ENCODE data around the gene PRX.
"Not testable (repeated sequence)": the region's sequence is repeated elsewhere in the genome, so short reads cannot be mapped to it uniquely, and the experiment has no call there.

Gene PRX, protein sequence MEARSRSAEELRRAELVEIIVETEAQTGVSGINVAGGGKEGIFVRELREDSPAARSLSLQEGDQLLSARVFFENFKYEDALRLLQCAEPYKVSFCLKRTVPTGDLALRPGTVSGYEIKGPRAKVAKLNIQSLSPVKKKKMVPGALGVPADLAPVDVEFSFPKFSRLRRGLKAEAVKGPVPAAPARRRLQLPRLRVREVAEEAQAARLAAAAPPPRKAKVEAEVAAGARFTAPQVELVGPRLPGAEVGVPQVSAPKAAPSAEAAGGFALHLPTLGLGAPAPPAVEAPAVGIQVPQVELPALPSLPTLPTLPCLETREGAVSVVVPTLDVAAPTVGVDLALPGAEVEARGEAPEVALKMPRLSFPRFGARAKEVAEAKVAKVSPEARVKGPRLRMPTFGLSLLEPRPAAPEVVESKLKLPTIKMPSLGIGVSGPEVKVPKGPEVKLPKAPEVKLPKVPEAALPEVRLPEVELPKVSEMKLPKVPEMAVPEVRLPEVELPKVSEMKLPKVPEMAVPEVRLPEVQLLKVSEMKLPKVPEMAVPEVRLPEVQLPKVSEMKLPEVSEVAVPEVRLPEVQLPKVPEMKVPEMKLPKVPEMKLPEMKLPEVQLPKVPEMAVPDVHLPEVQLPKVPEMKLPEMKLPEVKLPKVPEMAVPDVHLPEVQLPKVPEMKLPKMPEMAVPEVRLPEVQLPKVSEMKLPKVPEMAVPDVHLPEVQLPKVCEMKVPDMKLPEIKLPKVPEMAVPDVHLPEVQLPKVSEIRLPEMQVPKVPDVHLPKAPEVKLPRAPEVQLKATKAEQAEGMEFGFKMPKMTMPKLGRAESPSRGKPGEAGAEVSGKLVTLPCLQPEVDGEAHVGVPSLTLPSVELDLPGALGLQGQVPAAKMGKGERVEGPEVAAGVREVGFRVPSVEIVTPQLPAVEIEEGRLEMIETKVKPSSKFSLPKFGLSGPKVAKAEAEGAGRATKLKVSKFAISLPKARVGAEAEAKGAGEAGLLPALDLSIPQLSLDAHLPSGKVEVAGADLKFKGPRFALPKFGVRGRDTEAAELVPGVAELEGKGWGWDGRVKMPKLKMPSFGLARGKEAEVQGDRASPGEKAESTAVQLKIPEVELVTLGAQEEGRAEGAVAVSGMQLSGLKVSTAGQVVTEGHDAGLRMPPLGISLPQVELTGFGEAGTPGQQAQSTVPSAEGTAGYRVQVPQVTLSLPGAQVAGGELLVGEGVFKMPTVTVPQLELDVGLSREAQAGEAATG (N-terminal part only)

DNA sequence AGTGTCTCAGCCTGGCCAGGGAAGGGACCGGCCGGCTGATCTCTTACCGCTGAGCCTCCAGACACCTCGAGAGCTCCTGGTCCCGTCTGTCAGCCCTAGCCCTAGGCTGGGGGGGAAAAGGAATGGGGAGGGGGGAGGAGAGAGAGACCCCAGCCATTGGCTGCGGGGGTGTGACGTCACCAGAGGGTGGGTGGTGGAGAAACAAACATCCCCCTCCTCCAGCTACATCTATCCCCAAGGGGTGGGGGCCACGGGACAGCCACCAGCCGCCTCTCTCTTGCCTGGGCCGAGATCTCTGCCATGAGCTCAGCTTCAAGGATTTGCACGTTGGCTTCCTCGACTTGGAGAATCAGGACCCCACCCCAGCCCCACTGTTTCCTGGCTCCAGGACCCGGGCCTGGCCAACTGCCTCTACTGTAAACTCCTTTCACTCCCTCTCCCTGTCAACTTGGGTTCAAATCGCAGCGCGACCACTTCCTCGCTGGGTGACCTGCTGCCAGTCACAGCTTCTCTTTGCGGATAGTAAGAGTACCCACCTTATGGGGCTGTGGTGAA lies at the start of gene PRX:
Gene PRX (minus strand): TSS at position 88 of the 555 bp plus-strand sequence. CDS start 5,446 bp downstream, outside the sequence.
- DNase-seq, result no peak

DNA sequence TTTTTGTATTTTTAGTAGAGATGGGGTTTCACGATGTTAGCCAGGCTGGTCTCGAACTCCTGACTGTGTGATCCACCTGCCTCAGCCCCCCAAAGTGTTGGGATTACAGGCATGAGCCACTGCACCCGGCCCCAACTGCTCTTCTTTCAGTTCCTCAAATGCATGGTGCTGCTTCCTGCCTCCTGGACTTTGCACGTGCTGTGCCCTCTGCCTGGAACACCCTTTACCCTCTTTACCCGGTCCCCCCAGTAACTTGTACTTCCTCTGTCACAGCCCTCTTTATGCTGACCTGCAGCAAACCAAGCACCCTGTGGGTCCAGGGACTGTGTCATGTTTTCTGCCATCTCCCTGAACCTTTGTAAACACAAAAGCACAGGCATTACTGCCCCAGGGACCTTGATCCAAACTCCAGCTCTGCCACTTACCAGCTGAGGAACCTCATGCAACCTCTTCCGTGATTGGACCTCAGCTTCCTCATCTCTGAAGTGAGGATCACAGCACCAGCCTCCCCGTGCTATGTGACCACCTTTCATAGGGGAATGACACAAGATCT lies 48.6 kb upstream of the PRX start:
- no peak for DNase-seq

DNA sequence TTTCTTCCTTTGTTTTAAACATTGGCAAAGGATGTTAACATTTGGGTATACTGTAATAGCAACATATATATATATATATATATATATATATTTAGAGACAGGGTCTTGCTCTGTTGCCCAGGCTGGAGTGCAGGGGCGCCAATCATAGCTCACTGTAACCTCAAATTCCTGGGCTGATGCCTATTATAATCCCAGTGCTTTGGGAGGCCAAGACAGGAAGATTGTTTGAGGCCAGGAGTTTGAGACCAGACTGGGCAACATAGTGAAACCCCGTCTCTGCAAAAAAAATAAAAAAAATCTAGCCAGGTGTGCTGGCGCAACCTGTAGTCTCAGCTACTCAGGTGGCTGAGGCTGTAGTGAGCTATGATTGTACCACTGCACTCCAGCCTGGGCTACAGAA lies 47.0 kb upstream of the PRX start:
- DNase-seq, result no peak

DNA sequence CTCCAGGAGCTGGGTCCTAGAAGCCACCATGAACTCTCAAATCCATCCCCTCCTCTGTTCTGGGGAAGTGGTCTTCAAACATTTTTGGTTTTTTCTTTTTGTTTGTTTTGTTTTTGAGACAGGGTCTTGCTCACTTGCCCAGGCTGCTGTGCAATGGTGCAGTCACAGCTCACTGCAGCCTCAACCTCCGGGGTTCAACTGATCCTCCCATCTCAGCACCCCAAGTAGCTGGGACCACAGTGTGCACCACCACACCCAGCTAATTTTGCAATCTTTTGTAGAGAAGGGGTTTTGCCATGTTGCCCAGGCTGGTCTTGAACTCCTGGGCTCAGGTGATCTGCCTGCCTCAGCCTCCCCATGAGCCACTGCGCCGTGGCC lies 45.4 kb upstream of the PRX start:
- no peak for DNase-seq

- no peak for DNase-seq
Observed at GRCh38 chr19:40457953-40458596, 44.9 kb upstream of the PRX start.

- DNase-seq, result no peak
Observed at GRCh38 chr19:40457048-40457447, 43.9 kb upstream of the PRX start.

GRCh38 chr19:40453943-40454342 lies 40.8 kb upstream of the PRX start:
- DNase-seq, result not testable (repeated sequence)

DNA sequence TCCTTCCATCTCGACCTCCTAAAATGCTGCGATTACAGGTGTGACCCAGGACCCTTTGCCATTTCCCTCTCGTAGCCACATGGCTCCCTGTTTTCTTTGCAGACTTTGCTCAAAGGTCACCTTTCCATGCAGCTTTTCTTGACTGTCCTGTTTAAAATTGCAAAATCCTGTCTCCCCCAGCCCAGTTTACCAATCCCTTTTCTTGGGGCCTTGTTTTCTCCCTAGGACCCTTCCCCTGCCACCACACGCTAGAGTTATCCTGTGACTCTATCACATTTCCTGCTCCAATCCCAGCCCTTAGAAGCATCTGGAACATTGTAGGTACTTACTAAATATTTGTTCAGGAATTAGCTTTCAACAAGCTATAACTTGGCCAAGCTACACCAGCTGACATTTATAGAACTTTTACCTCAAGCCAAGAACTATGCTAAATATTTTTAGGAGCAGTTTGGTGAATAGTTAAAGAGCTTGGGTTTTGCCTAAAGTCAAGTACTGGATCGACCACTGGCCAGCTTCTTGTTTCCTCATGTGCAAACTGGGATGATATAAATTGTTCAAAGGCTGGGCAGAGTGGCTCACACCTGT lies 40.1 kb upstream of the PRX start:
- no peak for DNase-seq

- no peak for DNase-seq
Observed at GRCh38 chr19:40452016-40452415, 38.8 kb upstream of the PRX start.

DNA sequence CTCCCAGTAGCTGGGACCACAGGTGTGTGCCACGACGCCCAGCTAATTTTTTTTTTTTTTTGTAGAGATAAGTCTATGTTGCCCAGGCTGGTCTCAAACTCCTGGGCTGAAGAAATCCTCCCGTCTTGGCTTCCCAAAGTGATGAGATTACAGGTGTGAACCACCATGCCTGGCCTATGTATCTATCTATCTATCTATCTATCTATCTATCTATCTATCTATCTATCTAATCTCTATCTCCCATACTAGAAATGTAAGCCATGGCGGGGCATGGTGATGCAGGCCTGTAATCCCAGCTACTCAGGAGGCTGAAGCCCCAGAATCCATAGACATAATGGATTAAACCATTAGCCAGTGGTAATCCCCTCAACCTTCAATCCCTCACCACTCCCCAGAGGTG lies 37.5 kb upstream of the PRX start:
- no peak for DNase-seq

GRCh38 chr19:40449506-40449905 lies 36.3 kb upstream of the PRX start:
- DNase-seq, result no peak

DNA sequence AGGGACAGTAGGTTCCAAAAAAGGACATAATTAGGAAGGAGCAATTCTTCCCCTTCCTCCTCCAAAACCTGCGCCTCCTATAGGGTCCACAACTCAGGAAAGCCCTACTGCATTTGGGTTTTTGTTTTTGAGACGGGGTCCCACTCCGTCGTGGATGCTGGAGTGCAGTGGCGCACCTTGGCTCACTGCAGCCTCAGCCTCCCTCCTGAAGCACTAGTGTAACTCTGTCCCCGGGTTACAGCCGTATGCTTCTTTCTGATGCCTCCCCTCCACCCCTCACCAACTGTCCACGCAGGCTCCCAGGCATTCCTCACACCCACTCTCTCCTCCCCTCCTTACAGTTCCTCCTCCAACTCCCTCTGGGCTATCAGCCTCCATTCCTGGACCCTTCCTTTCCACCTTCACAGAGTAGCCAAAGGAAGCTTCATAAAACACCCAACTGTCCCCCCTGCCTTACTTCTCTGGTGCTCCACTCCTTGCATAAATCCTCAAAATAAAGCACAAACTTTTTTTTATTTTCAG lies 33.1 kb upstream of the PRX start:
- no peak for DNase-seq

DNA sequence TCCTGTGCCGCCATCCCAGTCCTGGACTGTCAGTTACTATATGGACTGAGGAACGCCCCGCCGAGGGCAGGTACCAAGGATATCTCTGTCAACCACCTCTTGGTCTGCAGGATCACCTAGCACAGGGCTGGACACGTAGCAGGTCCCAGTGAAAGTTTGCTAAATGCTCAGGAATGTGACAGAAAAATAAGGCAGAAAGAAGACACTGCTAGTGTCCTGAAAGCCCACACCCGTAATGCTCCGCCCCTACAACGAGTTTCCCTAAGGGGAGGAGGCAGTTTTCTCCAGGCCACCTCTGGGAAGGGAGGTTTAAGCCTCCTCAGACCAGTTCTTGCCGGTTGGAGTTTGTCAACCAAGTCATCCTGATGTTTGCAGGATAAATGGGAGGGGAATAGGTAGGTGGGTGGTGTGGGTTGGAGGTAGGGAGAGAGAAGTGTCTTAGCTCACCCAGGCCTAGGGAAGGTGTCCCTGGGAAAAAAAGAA lies 32.6 kb upstream of the PRX start:
- DNase-seq, result no peak

- DNase-seq, result no peak
Observed at GRCh38 chr19:40444825-40445312, 31.7 kb upstream of the PRX start.

DNA sequence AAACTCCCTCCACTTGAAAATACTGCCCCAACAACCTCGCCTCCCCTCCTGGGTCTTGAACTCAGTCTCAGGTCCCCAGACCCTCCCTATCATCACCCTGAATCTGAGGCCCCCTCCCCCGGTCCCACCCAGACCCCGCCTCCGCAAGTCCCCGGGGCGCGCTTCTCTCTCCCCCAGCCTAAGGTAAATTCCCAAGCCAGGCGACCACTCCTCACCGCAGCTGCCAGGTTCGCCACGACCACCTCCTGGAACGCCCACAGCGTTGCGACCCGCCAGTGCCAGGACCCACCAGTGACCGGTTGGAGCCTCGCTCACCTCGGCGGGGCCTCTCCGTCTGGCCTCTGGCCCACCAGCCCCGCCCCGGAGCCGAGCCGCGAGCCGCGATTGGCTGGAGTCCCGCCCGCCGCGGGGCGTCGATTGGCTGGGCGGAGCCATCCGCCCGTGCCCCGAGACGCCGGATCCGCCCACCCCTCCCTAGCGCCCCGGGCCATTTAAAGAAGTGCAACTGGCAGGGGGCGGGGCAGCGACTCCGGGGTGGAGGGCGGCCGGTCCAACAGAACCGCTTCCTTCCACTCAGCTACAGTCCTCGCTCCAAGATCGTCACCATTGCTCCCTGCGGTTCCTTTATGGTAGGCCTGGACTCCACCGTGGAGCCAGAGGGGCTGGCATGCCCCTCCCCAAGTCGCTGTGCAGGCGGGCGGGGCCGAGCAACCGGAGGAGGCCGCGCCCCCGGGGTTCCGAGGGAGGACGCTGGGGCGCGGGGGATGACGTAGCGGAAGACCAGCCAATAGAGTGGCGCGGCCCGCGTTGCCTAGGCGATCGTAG lies 31.0 kb upstream of the PRX start, which contains the start of gene SERTAD3:
Gene SERTAD3 (minus strand): TSS at position 336 of the 825 bp plus-strand sequence. CDS start 2,255 bp downstream, outside the sequence.
- peak; percentile 96 for DNase-seq

DNA sequence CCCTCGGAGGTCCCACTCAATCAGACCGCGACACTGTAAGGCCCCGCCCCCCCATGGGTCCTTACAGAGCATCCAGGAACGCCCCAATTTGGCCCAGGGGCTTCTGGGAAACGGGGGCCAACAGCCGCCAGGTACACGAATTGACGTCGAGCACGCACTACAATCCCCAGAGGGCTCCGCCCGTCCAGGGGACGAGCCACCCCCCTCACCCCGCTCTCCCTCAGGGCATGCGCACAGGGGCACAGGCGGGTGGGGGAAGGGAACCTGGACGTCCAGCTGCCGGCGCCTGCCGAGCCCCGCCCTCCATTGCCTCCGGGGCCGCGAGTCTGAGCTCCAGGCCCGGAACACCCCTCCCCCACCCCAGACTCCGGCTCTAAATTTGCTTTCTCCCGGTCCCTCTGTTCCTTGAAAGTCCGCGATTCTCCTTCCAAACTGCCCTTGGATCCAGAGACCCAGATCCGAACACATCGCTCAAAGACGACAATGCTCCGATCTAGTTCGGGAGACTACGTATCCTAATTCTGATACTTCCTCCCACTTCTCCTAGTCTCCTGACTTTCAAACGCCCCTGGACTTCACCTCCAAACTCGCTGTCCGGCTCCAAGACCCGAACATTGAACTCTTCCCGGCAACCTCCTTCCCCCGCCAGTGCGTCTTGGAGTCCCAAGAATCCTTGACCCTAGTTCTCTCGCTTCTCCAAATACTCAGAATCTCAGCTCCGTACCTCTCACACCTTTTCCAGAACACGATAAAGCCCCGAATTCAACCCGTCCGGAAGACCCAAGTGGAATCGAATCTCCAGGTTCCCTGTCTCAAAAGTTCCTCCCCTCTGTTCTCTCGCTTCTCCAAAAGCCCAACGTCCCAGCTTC lies 30.2 kb upstream of the PRX start:
- DNase-seq, result peak; percentile 99

DNA sequence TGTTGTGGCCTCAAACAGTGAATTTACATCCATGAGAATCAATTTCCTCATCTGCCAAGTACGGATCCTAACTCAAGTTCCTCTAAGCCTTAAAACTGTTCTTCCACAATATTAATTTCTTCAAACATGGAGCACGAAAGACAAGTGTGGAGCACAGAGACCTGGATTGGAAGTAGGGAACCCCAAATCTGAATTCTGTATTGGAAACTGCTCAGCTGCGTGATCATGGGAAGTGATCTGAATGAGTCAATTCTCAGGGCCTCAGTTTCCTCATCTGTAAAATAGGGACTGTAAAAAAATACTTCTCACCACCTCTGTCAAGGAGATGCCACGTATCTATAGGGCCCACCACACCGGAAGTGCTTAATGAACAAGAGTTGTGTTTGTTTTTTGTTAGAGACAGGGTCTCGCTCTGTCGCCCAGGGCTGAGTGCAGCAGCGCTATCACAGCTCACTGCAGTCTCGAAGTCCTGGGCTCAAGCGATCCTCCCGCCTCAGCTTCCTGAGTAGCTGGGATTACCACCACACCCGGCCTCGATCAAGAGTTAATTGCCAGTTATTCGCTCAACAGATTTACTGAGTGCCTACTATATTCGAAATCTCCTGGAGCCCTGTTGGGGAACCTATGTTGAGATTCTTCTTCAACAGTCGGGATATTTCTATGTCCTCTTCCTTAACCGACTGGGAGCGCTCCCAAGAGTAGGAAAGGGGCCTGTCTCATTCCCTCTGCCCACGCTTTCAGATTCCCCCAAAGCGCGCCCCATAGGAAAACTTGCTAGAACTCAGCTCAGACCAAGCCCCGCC lies 29.4 kb upstream of the PRX start:
- no peak for DNase-seq

- no peak for DNase-seq
Observed at GRCh38 chr19:40441719-40442253, 28.6 kb upstream of the PRX start.
